GM12878 (cell line): ENCODE measurements around the gene FBXL7.

Experiments
- CHD2 ChIP-seq: IDR thresholded peaks from 2 replicates; pipeline ENCODE4 v1.6.1; 2011; ENCODE audit warnings: low read depth, low read length, improper control_type of control experiment, borderline replicate concordance
- CTCF ChIP-seq, 3 experiments: IDR thresholded peaks in 2 of 3; conservative IDR thresholded peaks in 1 of 3; 2 replicates each; pipeline ENCODE4 v1.5.1; 2011; ENCODE audit warnings: low read depth in 3 of 3, low read length in 3 of 3, mild to moderate bottlenecking in 3 of 3, control low read depth in 2 of 3, moderate library complexity in 2 of 3, inconsistent platforms in 1 of 3, mixed read lengths in 1 of 3; ENCODE audit not compliant: control insufficient read depth in 2 of 3, insufficient read depth in 1 of 3; ENCODE audit errors: extremely low read depth in 1 of 3
- EZH2 ChIP-seq: IDR thresholded peaks from 2 replicates; pipeline ENCODE4 v1.6.1; 2012; ENCODE audit warnings: low read depth, mild to moderate bottlenecking, control low read depth, inconsistent platforms, low read length, borderline replicate concordance; ENCODE audit not compliant: control insufficient read depth
- MAX ChIP-seq: IDR thresholded peaks from 2 replicates; pipeline ENCODE4 v1.6.1; 2012; ENCODE audit warnings: low read depth, low read length, improper control_type of control experiment
- MTA3 ChIP-seq: IDR thresholded peaks from 2 replicates; pipeline ENCODE4 v1.6.1; 2012; ENCODE audit warnings: low read length, inconsistent platforms, borderline replicate concordance
- NFYA ChIP-seq: IDR thresholded peaks from 2 replicates; pipeline ENCODE4 v1.6.1; 2011; ENCODE audit warnings: low read depth, mild to moderate bottlenecking, low read length, improper control_type of control experiment, borderline replicate concordance
- NRF1 ChIP-seq: conservative IDR thresholded peaks from 2 replicates; pipeline ENCODE4 v1.6.1; 2011; ENCODE audit warnings: mild to moderate bottlenecking, low read depth, low read length, improper control_type of control experiment
- POLR2A ChIP-seq: IDR thresholded peaks from 2 replicates; pipeline ENCODE4 v1.6.1; 2011; ENCODE audit warnings: low read depth, mild to moderate bottlenecking, low read length
- SIX5 ChIP-seq: IDR thresholded peaks from 2 replicates; pipeline ENCODE4 v1.6.1; 2011; ENCODE audit warnings: mild to moderate bottlenecking, low read depth, low read length, moderate library complexity; ENCODE audit not compliant: severe bottlenecking
- TCF7 ChIP-seq: IDR thresholded peaks from 2 replicates; pipeline ENCODE4 v1.6.1; 2014; ENCODE audit warnings: antibody characterized with exemption, borderline replicate concordance
- ZBTB33 ChIP-seq: fragments of 450-650 bp; IDR thresholded peaks from 2 replicates; pipeline ENCODE4 v1.6.1; 2017; ENCODE audit warnings: mild to moderate bottlenecking

GRCh38 chr5:15609076-15609725, 109.2 kb downstream of the FBXL7 start:
- TF ChIP-seq SIX5 (no peak), MAX (no peak), ZBTB33 (no peak), POLR2A (no peak), CTCF (IDR thresholded peaks at IDR 0.05 in 2 of 3, conservative IDR thresholded peaks at IDR 0.05 in 1 of 3; ENCODE audit: control insufficient read depth in 2 of 3, extremely low read depth in 1 of 3, insufficient read depth in 1 of 3, low read depth in 3 of 3, low read length in 3 of 3) (no peak), MTA3 (no peak), NFYA (no peak), TCF7 (no peak), EZH2 (no peak), CHD2 (no peak), NRF1 (no peak)
